Neural cell (in vitro differentiated cells): Measurements from ENCODE around the gene RTTN. TPM values are rescaled to one million over a fixed set of nuclear protein-coding genes. Genes with fewer than 3 reads are reported as not detected.

Source experiments
- H2AFZ ChIP-seq: fragments of 200-600, 300-800 bp; sonication (generic), shearing (Covaris generic); 2 replicates; pipeline ENCODE4 v1.6.0; 2014; ENCODE audit warnings: low read depth, mild to moderate bottlenecking, antibody characterized with exemption, low read length, moderate library complexity
- H3F3A ChIP-seq: fragments of 200-600 bp; shearing (Covaris generic); 2 replicates; pipeline ENCODE4 v1.6.1; 2016; ENCODE audit warnings: mild to moderate bottlenecking, moderate library complexity, mixed read lengths, antibody characterized with exemption, low read length; ENCODE audit not compliant: insufficient read depth, poor library complexity, severe bottlenecking
- H3K27ac ChIP-seq: fragments of 200-600, 300-800 bp; sonication (generic), shearing (Covaris generic); 2 replicates; pipeline ENCODE4 v1.5.1; 2014; ENCODE audit warnings: mild to moderate bottlenecking, low read length, moderate library complexity
- H3K27me3 ChIP-seq: fragments of 300-800, 200-600 bp; sonication (generic), shearing (Covaris generic); 2 replicates; pipeline ENCODE4 v1.6.0; 2014; ENCODE audit warnings: mild to moderate bottlenecking, low read depth, low read length, moderate library complexity; ENCODE audit not compliant: insufficient read depth
- H3K36me3 ChIP-seq: fragments of 300-800, 200-600 bp; sonication (generic), shearing (Covaris generic); 2 replicates; pipeline ENCODE4 v1.5.1; 2014; ENCODE audit warnings: mild to moderate bottlenecking, antibody characterized with exemption, low read length, moderate library complexity; ENCODE audit not compliant: insufficient read depth
- H3K4me2 ChIP-seq: fragments of 300-800, 200-600 bp; sonication (generic), shearing (Covaris generic); 2 replicates; pipeline ENCODE4 v1.6.0; 2014; ENCODE audit warnings: mild to moderate bottlenecking, low read length
- H3K4me3 ChIP-seq: fragments of 300-800, 200-600 bp; sonication (generic), shearing (Covaris generic); 2 replicates; pipeline ENCODE4 v1.5.1; 2014; ENCODE audit warnings: mild to moderate bottlenecking, low read length, moderate library complexity
- H3K79me2 ChIP-seq: fragments of 200-600 bp; shearing (Covaris generic); replicated peaks from 2 replicates; pipeline ENCODE4 v1.6.0; 2014; ENCODE audit warnings: mild to moderate bottlenecking, low read length, moderate library complexity; ENCODE audit not compliant: insufficient read depth
- H3K9ac ChIP-seq: fragments of 300-800, 200-600 bp; sonication (generic), shearing (Covaris generic); 2 replicates; pipeline ENCODE4 v1.6.1; 2016; ENCODE audit warnings: mild to moderate bottlenecking, low read length, mixed read lengths
- H3K9me2 ChIP-seq: fragments of 200-600 bp; shearing (Covaris generic); 2 replicates; pipeline ENCODE4 v1.6.1; 2016; ENCODE audit warnings: mild to moderate bottlenecking, low read length, mixed read lengths; ENCODE audit not compliant: insufficient read depth
- H3K9me3 ChIP-seq: fragments of 200-600, 300-800 bp; sonication (generic), shearing (Covaris generic); 2 replicates; pipeline ENCODE4 v1.6.1; 2016; ENCODE audit warnings: mild to moderate bottlenecking, mixed run types, low read length, moderate library complexity, mixed read lengths
- H4K20me1 ChIP-seq: fragments of 200-600 bp; shearing (Covaris generic); 2 replicates; pipeline ENCODE4 v1.6.1; 2016; ENCODE audit warnings: mild to moderate bottlenecking, mixed run types; ENCODE audit not compliant: insufficient read depth
- CTCF ChIP-seq: fragments of 450-650 bp; IDR thresholded peaks from 2 replicates; pipeline ENCODE4 v1.5.1; 2014; ENCODE audit warnings: antibody characterized with exemption, mild to moderate bottlenecking, moderate library complexity; ENCODE audit not compliant: poor library complexity, severe bottlenecking
- EP300 ChIP-seq: fragments of 450-650 bp; conservative IDR thresholded peaks from 2 replicates; pipeline ENCODE4 v1.6.1; 2014; ENCODE audit warnings: antibody characterized with exemption, mild to moderate bottlenecking, moderate library complexity; ENCODE audit not compliant: poor library complexity, severe bottlenecking
- EZH2 ChIP-seq: fragments of 200-600, 300-800 bp; shearing (Covaris generic), sonication (generic); IDR thresholded peaks from 2 replicates; pipeline ENCODE4 v1.6.1; 2014; ENCODE audit warnings: antibody characterized with exemption, low read length, borderline replicate concordance, mild to moderate bottlenecking; ENCODE audit not compliant: insufficient read depth, poor library complexity, severe bottlenecking
- MXI1 ChIP-seq: fragments of 450-650 bp; conservative IDR thresholded peaks from 2 replicates; pipeline ENCODE4 v1.6.1; 2014; ENCODE audit warnings: antibody characterized with exemption, mild to moderate bottlenecking; ENCODE audit not compliant: poor library complexity, severe bottlenecking
- POLR2AphosphoS5 ChIP-seq: IDR thresholded peaks from 2 replicates; pipeline ENCODE4 v1.6.1; 2012
- RAD21 ChIP-seq: fragments of 450-650 bp; conservative IDR thresholded peaks from 2 replicates; pipeline ENCODE4 v1.6.1; 2014; ENCODE audit warnings: antibody characterized with exemption, mild to moderate bottlenecking, moderate library complexity
- SMC3 ChIP-seq: fragments of 450-650 bp; conservative IDR thresholded peaks from 2 replicates; pipeline ENCODE4 v1.6.1; 2014; ENCODE audit warnings: antibody characterized with exemption, mild to moderate bottlenecking, moderate library complexity; ENCODE audit not compliant: poor library complexity
- TAF1 ChIP-seq: IDR thresholded peaks from 2 replicates; pipeline ENCODE4 v1.6.1; 2012; ENCODE audit warnings: low read depth
- polyA plus RNA-seq: library from polyadenylated mRNA; depleted of rRNA; stranded (reverse); fragments of >200 nt; gene quantifications from 2 replicates; pipeline ENCODE4 v1.2.3, GENCODE V29; 2014
- TF ChIP-seq, protein P1 (sequence below): IDR thresholded peaks from 2 replicates; pipeline ENCODE4 v1.6.1; 2012; ENCODE audit warnings: borderline replicate concordance

The RTTN gene
- polyA plus RNA-seq, 1 donor from 2014 or later = 24.2 TPM

DNA sequence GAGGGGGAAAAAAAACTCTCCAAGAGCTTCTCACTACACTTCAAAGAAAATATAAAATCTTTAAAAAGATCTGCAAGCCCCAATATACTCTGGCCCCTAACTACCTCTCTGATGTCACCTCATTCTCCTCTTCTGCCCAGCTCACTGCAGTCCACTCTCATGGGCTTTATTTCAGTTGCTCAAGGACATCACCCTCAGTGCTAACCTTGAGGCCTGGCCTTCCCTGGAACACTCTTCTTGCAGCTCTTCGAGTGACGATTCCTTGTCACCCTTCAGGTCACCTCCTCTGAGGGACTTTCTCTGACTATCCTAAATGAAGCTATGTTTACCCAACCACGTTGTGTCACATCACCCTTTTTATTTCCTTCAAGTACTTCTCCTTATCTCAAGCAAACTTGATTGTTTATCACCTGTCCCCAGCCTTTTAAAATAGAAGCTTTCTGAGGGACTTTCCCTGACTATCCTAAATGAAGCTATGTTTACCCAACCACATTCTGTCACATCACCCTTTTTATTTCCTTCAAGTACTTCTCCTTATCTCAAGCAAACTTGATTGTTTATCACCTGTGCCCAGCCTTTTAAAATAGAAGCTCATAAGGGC lies 10.4 kb downstream of the RTTN start:
- no peaks in the 10 kb centered on the region for H3K9me3 ChIP-seq
- no peaks in the 10 kb centered on the region for H3K36me3 ChIP-seq
- no peaks in the 10 kb centered on the region for H3K9me2 ChIP-seq
- no peaks in the 10 kb centered on the region for H3K27me3 ChIP-seq
- H3K4me3 ChIP-seq = no peak overlapping the region
- no peaks in the 10 kb centered on the region for H4K20me1 ChIP-seq
- H3K9ac ChIP-seq = no peak overlapping the region
- no peak overlapping the region for H3K4me2 ChIP-seq
- no peaks in the 10 kb centered on the region for H3F3A ChIP-seq
- no peak overlapping the region for H2AFZ ChIP-seq
- no peak overlapping the region for H3K27ac ChIP-seq
- no peaks in the 10 kb centered on the region for H3K79me2 ChIP-seq
- TF ChIP-seq RAD21 = no peak
- no peak for TF ChIP-seq EP300
- no peak for TF ChIP-seq MXI1
- TF ChIP-seq, protein P1, sequence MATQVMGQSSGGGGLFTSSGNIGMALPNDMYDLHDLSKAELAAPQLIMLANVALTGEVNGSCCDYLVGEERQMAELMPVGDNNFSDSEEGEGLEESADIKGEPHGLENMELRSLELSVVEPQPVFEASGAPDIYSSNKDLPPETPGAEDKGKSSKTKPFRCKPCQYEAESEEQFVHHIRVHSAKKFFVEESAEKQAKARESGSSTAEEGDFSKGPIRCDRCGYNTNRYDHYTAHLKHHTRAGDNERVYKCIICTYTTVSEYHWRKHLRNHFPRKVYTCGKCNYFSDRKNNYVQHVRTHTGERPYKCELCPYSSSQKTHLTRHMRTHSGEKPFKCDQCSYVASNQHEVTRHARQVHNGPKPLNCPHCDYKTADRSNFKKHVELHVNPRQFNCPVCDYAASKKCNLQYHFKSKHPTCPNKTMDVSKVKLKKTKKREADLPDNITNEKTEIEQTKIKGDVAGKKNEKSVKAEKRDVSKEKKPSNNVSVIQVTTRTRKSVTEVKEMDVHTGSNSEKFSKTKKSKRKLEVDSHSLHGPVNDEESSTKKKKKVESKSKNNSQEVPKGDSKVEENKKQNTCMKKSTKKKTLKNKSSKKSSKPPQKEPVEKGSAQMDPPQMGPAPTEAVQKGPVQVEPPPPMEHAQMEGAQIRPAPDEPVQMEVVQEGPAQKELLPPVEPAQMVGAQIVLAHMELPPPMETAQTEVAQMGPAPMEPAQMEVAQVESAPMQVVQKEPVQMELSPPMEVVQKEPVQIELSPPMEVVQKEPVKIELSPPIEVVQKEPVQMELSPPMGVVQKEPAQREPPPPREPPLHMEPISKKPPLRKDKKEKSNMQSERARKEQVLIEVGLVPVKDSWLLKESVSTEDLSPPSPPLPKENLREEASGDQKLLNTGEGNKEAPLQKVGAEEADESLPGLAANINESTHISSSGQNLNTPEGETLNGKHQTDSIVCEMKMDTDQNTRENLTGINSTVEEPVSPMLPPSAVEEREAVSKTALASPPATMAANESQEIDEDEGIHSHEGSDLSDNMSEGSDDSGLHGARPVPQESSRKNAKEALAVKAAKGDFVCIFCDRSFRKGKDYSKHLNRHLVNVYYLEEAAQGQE = no peak
- no peak for TF ChIP-seq EZH2
- no peak for TF ChIP-seq POLR2AphosphoS5
- no peak for TF ChIP-seq TAF1

- no peak overlapping the region for H3K27ac ChIP-seq
- H2AFZ ChIP-seq = no peak overlapping the region
- no peaks in the 10 kb centered on the region for H3K36me3 ChIP-seq
- H3K9ac ChIP-seq = no peak overlapping the region
- H3K79me2 ChIP-seq = no peaks in the 10 kb centered on the region
- no peaks in the 10 kb centered on the region for H3K27me3 ChIP-seq
- no peak overlapping the region for H3K4me2 ChIP-seq
- H3K4me3 ChIP-seq = no peak overlapping the region
- H4K20me1 ChIP-seq = no peaks in the 10 kb centered on the region
- no peaks in the 10 kb centered on the region for H3K9me2 ChIP-seq
- no peaks in the 10 kb centered on the region for H3F3A ChIP-seq
- no peaks in the 10 kb centered on the region for H3K9me3 ChIP-seq
- TF ChIP-seq, protein P1 = no peak
- TF ChIP-seq SMC3 (no peak), POLR2AphosphoS5 (no peak), EP300 (no peak), CTCF (no peak), EZH2 (no peak), RAD21 (no peak), TAF1 (no peak), MXI1 (no peak)
These were observed 11.1 kb downstream of the RTTN start for GRCh38 chr18:70194227-70194890.
